K562 (cell line): ENCODE results near the gene SLC5A11. TPM values are rescaled to one million over a fixed set of nuclear protein-coding genes. Genes with fewer than 3 reads are reported as not detected.
A peak's percentile ranks its signal among the peaks of the same experiment; 100 is the strongest.

Experiments
- BRD9 ChIP-seq: fragments of 450-650 bp; IDR thresholded peaks from 2 replicates; pipeline ENCODE4 v1.6.1; 2018; ENCODE audit warnings: low read depth; ENCODE audit not compliant: partially characterized antibody
- CBX2 ChIP-seq: fragments of 200-600 bp; sonication (generic); IDR thresholded peaks from one replicate; pipeline ENCODE4 v1.6.1; 2012; ENCODE audit warnings: mild to moderate bottlenecking, low read length, inconsistent platforms; ENCODE audit not compliant: insufficient read depth, poor library complexity, severe bottlenecking
- CTCF ChIP-seq, 3 experiments: IDR thresholded peaks in 2 of 3; conservative IDR thresholded peaks in 1 of 3; 2 replicates each; pipeline ENCODE4 v1.5.1; 2011 to 2012; ENCODE audit warnings: low read length in 3 of 3, mild to moderate bottlenecking in 3 of 3, control low read depth in 2 of 3, improper control_type of control experiment in 1 of 3, inconsistent platforms in 1 of 3, low read depth in 1 of 3, mixed read lengths in 1 of 3, moderate library complexity in 1 of 3; ENCODE audit not compliant: insufficient read depth in 2 of 3
- HES1 ChIP-seq: fragments of 450-650 bp; IDR thresholded peaks from 2 replicates; pipeline ENCODE4 v1.6.1; 2016; ENCODE audit warnings: low read depth, mild to moderate bottlenecking, moderate library complexity
- NUFIP1 ChIP-seq: fragments of 450-650 bp; IDR thresholded peaks from 2 replicates; pipeline ENCODE4 v1.6.1; 2018; ENCODE audit not compliant: partially characterized antibody
- REST ChIP-seq, 2 experiments: fragments of 450-650 bp; formaldehyde crosslinking in 1 of 2; IDR thresholded peaks; 2 replicates each; pipeline versions ENCODE4 v1.4.0 to v1.6.1; 2014 to 2020; ENCODE audit warnings: mild to moderate bottlenecking in 2 of 2, borderline replicate concordance in 1 of 2, low read depth in 1 of 2
- SAFB ChIP-seq: fragments of 200-400 bp; formaldehyde crosslinking; IDR thresholded peaks from 2 replicates; pipeline ENCODE4 v1.6.1; 2017; ENCODE audit warnings: low read depth, low read length, borderline replicate concordance
- SMAD3 ChIP-seq: fragments of 450-650 bp; formaldehyde crosslinking; conservative IDR thresholded peaks from 2 replicates; pipeline ENCODE4 v1.4.0; 2020; ENCODE audit warnings: mild to moderate bottlenecking
- polyA plus RNA-seq, 8 experiments: library from polyadenylated mRNA; depleted of rRNA in 4 of 8; stranded (reverse) in 5 of 8; unstranded in 3 of 8; fragments of >200 nt; fragmentation: Nextera tagmentation in 2 of 8; fragmentation: Illumina TruSeq in 1 of 8; extraction: Ambion mirVana in 2 of 8; extraction: Trizol in 1 of 8; gene quantifications; 2 replicates each; pipeline versions ENCODE4 v1.2.1 to v1.2.3, GENCODE V29; 2011 to 2014; ENCODE audit warnings: inconsistent platforms in 1 of 8, missing spikeins in 1 of 8
- total RNA-seq, 7 experiments: library from RNA; depleted of rRNA in 6 of 7; stranded (reverse); fragments of >200 nt in 6 of 7; fragmentation: Illumina TruSeq in 2 of 7; extraction: Trizol in 2 of 7; gene quantifications; 2 replicates each; pipeline versions ENCODE4 v1.2.1 to v1.2.3, GENCODE V29; 2011 to 2021; ENCODE audit warnings: low replicate concordance in 1 of 7
- TF ChIP-seq, protein P1 (sequence below): fragments of 200-800 bp; sonication (Bioruptor generic); IDR thresholded peaks from 2 replicates; pipeline ENCODE4 v1.6.1; 2016; ENCODE audit warnings: missing genetic modification characterization, missing compliant biosample characterization

Gene SLC5A11
- total and polyA plus RNA-seq, 9 of the 15 experiments (the other 6 are each of a cell fraction or from before 2014, with no cell fraction given) = 0.04 to 0.25 (median 0.11) TPM; not detected in 3

DNA sequence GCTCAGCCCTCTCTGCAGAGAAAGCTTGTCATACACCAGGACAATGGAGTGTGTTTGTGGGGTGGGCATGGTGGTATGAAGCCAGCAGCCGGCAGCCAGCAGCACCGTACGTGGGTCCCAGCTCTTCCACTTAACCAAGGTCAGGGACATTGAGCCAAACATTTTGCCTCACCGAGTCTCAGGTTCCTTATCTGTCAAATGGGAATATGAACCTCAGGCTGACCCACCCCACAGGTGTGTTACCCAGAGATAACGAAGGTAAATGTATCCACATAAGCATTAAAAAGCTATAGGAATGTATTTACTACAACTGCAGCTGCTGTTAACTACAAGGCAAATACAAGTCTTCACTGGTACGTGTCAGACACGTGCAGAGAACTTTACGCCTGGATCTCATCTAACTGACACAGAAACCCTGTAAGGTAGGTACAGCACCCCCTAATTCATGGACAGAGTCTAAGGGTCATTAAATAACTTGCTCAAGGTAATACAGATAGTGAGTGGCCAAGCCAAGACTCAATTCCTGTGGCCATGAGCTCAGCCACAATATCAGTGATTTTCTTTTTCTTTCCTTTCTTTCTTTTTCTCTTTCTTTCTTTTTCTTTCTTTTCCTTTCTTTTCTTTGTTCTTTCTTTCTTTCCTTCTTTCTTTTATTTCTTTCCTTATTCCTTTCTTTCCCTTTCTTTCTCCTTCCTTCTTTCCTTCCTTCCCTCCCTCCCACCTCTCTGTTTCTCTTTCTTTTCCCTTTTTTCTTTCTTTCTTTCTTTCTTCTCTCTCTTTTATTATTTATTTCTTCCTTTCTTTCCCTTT lies 990 bp downstream of the SLC5A11 start (continued):
- TF ChIP-seq HES1 (0 out of 2 replicates have a peak, but pooled peaks have one; percentile 45), BRD9 (no peak), CBX2 (no peak), REST (IDR thresholded peaks at IDR 0.05; ENCODE audit: borderline replicate concordance) (0 out of 2 replicates have a peak, but pooled peaks have one; percentile 35), REST (CRISPR knock-in tag; IDR thresholded peaks at IDR 0.05; ENCODE audit: low read depth) (no peak), SMAD3 (CRISPR knock-in tag) (no peak), CTCF (IDR thresholded peaks at IDR 0.05 in 2 of 3, conservative IDR thresholded peaks at IDR 0.05 in 1 of 3; ENCODE audit: insufficient read depth in 2 of 3, low read depth in 1 of 3, low read length in 3 of 3) (no peak), SAFB (no peak), NUFIP1 (no peak)
- TF ChIP-seq, protein P1, sequence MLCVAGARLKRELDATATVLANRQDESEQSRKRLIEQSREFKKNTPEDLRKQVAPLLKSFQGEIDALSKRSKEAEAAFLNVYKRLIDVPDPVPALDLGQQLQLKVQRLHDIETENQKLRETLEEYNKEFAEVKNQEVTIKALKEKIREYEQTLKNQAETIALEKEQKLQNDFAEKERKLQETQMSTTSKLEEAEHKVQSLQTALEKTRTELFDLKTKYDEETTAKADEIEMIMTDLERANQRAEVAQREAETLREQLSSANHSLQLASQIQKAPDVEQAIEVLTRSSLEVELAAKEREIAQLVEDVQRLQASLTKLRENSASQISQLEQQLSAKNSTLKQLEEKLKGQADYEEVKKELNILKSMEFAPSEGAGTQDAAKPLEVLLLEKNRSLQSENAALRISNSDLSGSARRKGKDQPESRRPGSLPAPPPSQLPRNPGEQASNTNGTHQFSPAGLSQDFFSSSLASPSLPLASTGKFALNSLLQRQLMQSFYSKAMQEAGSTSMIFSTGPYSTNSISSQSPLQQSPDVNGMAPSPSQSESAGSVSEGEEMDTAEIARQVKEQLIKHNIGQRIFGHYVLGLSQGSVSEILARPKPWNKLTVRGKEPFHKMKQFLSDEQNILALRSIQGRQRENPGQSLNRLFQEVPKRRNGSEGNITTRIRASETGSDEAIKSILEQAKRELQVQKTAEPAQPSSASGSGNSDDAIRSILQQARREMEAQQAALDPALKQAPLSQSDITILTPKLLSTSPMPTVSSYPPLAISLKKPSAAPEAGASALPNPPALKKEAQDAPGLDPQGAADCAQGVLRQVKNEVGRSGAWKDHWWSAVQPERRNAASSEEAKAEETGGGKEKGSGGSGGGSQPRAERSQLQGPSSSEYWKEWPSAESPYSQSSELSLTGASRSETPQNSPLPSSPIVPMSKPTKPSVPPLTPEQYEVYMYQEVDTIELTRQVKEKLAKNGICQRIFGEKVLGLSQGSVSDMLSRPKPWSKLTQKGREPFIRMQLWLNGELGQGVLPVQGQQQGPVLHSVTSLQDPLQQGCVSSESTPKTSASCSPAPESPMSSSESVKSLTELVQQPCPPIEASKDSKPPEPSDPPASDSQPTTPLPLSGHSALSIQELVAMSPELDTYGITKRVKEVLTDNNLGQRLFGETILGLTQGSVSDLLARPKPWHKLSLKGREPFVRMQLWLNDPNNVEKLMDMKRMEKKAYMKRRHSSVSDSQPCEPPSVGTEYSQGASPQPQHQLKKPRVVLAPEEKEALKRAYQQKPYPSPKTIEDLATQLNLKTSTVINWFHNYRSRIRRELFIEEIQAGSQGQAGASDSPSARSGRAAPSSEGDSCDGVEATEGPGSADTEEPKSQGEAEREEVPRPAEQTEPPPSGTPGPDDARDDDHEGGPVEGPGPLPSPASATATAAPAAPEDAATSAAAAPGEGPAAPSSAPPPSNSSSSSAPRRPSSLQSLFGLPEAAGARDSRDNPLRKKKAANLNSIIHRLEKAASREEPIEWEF (CRISPR knock-in tag) = no peak
